HepG2 (cell line): Measurements from ENCODE around the gene GRAMD1A.

ENCODE experiments used
- CTCF ChIP-seq: sonication (generic); formaldehyde crosslinking; IDR thresholded peaks from 2 replicates; pipeline ENCODE4 v1.5.0; 2020; ENCODE audit warnings: mild to moderate bottlenecking, missing genetic modification reagents, moderate library complexity
- FOSL2 ChIP-seq: sonication (generic); formaldehyde crosslinking; IDR thresholded peaks from 2 replicates; pipeline ENCODE4 v1.4.0; 2020; ENCODE audit warnings: missing genetic modification reagents
- FOXM1 ChIP-seq: sonication (generic); formaldehyde crosslinking; IDR thresholded peaks from 2 replicates; pipeline ENCODE4 v1.5.0; 2020; ENCODE audit warnings: missing genetic modification reagents
- FOXP1 ChIP-seq, 2 experiments: fragments of 450-650 bp in 1 of 2; IDR thresholded peaks; 2 replicates each; pipeline ENCODE4 v1.6.1; 2017 to 2018; ENCODE audit warnings: antibody characterized with exemption in 1 of 2
- KLF6 ChIP-seq: IDR thresholded peaks from 2 replicates; pipeline ENCODE4 v1.8.0; 2016; ENCODE audit warnings: missing biosample characterization, missing genetic modification reagents
- MZF1 ChIP-seq: sonication (generic); formaldehyde crosslinking; IDR thresholded peaks from 2 replicates; pipeline ENCODE4 v1.8.1; 2023; ENCODE audit warnings: mild to moderate bottlenecking, missing genetic modification reagents, borderline replicate concordance
- POLR2A ChIP-seq, 2 experiments: IDR thresholded peaks; 2 replicates each; pipeline ENCODE4 v1.6.1; 2011; ENCODE audit warnings: low read depth in 2 of 2, low read length in 2 of 2, mild to moderate bottlenecking in 1 of 2, moderate library complexity in 1 of 2; ENCODE audit not compliant: insufficient read depth in 1 of 2
- POLR2AphosphoS5 ChIP-seq: IDR thresholded peaks from 2 replicates; pipeline ENCODE4 v1.6.1; 2012; ENCODE audit warnings: low read depth, low read length
- SP4 ChIP-seq: sonication (generic); formaldehyde crosslinking; IDR thresholded peaks from 2 replicates; pipeline ENCODE4 v1.8.1; 2023; ENCODE audit warnings: mild to moderate bottlenecking, missing genetic modification reagents
- TEAD2 ChIP-seq: sonication (generic); formaldehyde crosslinking; IDR thresholded peaks from 2 replicates; pipeline ENCODE4 v1.9.0; 2021; ENCODE audit warnings: missing genetic modification reagents
- ZBTB21 ChIP-seq: sonication (generic); formaldehyde crosslinking; IDR thresholded peaks from 2 replicates; pipeline ENCODE4 v1.4.0; 2020; ENCODE audit warnings: missing genetic modification reagents
- TF ChIP-seq, protein P1 (sequence below): sonication (generic); formaldehyde crosslinking; IDR thresholded peaks from 2 replicates; pipeline ENCODE4 v1.4.0; 2020; ENCODE audit warnings: missing genetic modification reagents, mild to moderate bottlenecking, borderline replicate concordance
- TF ChIP-seq, protein P2 (sequence below): sonication (generic); formaldehyde crosslinking; IDR thresholded peaks from 2 replicates; pipeline ENCODE4 v1.5.0; 2020; ENCODE audit warnings: missing genetic modification reagents, mild to moderate bottlenecking, borderline replicate concordance

GRCh38 chr19:34995551-34995950 lies 4.6 kb upstream of the GRAMD1A start:
- TF ChIP-seq FOSL2: no peak
- TF ChIP-seq SP4 (CRISPR knock-in tag): no peak
- no peak for TF ChIP-seq CTCF (CRISPR knock-in tag)
- TF ChIP-seq FOXP1 (IDR thresholded peaks at IDR 0.05): no peak
- no peak for TF ChIP-seq FOXP1 (CRISPR knock-in tag; IDR thresholded peaks at IDR 0.05)
- no peak for TF ChIP-seq POLR2A (IDR thresholded peaks at IDR 0.05; ENCODE audit: insufficient read depth in 1 of 2, low read depth in 2 of 2, low read length in 2 of 2)
- TF ChIP-seq FOXM1: no peak
- no peak for TF ChIP-seq POLR2AphosphoS5
- TF ChIP-seq, protein P1, sequence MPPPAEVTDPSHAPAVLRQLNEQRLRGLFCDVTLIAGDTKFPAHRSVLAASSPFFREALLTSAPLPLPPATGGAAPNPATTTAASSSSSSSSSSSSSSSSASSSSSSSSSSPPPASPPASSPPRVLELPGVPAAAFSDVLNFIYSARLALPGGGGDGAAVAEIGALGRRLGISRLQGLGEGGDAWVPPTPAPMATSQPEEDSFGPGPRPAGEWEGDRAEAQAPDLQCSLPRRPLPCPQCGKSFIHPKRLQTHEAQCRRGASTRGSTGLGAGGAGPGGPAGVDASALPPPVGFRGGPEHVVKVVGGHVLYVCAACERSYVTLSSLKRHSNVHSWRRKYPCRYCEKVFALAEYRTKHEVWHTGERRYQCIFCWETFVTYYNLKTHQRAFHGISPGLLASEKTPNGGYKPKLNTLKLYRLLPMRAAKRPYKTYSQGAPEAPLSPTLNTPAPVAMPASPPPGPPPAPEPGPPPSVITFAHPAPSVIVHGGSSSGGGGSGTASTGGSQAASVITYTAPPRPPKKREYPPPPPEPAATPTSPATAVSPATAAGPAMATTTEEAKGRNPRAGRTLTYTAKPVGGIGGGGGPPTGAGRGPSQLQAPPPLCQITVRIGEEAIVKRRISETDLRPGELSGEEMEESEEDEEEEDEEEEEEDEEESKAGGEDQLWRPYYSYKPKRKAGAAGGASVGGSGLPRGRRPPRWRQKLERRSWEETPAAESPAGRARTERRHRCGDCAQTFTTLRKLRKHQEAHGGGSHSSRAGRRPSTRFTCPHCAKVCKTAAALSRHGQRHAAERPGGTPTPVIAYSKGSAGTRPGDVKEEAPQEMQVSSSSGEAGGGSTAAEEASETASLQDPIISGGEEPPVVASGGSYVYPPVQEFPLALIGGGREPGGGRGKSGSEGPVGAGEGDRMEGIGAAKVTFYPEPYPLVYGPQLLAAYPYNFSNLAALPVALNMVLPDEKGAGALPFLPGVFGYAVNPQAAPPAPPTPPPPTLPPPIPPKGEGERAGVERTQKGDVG (CRISPR knock-in tag): no peak
- TF ChIP-seq MZF1: no peak
- TF ChIP-seq, protein P2, sequence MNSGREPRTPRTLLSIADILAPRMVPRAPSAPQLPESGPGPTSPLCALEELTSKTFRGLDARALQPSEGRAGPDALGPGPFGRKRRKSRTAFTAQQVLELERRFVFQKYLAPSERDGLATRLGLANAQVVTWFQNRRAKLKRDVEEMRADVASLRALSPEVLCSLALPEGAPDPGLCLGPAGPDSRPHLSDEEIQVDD (CRISPR knock-in tag): no peak
- TF ChIP-seq ZBTB21: no peak
- no peak for TF ChIP-seq TEAD2 (CRISPR knock-in tag)
- no peak for TF ChIP-seq KLF6 (CRISPR knock-in tag)
